ENCODE data around the gene CAMK1D.
"Not testable (repeated sequence)": the region's sequence is repeated elsewhere in the genome, so short reads cannot be mapped to it uniquely, and the experiment has no call there.

The CAMK1D gene

GRCh38 chr10:12526311-12526710 is 177.0 kb downstream of the CAMK1D start:
- DNase-seq, result no peak

- DNase-seq, result no peak
Observed at GRCh38 chr10:12529976-12530375, 180.6 kb downstream of the CAMK1D start.

DNA sequence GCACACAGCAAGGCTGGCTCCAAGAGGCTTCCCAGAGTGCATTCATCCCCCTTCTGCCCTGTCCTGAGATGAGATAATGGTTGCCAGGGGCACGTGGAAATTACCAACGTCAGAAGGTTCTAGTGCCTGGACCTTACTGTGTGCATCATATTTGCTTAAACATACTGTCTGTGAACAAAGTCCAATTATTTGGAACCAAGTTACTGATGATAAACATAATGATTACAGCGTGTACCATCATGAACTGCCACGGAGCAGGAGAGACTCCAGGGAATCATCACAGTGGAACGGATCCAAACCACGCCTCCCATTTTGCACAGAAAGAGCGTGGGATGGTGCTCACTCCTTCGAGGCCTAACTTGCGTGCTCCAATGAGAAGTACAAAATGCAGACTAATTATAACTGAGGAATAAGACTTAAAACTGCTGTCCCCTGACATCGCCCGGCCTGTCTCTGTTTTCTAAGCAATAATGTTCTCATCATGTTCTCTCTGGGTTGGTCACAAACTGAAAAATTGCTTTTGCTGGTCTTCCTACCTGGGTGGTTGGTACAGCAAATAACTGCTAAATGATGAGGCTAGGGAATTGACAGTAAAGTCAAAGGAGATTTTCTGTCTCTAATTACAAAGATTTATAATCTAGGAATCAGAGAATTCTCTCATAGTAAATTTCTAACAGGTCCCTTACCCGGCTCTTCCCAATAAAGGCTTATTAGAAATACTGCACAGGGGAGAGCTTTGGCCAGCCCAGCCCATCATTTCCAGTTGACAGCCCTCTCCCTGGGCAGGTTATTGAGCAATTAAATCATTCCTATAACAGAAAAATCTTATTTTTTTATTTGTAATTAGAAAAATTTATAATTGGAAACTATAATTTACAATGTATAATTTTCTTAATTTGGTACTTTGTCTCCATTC is 182.2 kb downstream of the CAMK1D start:
- DNase-seq, result no peak

DNA sequence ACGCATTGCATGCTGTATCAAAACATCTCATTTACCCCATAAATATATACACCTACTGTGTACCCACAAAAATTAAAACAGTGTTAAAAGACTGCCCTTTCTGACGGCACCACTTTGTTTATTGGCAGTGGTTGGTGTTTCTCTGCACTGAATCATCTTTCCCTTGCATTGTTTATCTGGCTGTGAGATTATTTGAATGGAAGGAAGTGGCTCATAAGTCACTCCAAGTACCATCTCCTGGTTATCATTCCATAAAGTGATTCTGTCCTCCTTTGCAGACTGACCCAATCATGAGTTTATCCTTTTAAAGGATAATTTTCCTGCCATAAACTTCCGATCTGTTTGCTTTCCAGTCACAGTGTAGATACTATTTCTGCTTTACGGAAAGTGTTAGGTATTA is 183.8 kb downstream of the CAMK1D start:
- DNase-seq, result no peak

GRCh38 chr10:12533723-12534122 is 184.4 kb downstream of the CAMK1D start:
- no peak for DNase-seq

DNA sequence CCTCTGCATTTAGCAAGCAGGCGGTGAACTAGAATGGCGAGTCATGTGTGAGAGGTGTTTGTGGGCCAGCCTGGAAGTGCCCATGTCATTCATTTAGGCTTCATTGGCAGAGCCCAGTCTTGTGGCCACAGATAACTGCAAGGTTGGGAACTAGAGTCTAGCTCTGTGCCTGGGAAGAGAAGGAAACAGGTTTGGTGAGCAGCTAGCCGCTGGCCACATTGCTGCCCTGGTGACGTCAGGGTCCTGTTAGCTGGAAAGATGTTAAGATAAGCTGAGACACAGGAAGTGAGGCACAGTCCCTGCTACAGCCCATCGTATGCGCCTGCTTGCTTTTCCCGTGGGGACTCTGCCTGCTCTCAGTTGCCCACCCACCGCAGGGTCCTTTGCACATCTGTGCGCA is 185.5 kb downstream of the CAMK1D start:
- no peak for DNase-seq

- DNase-seq, result no peak
Observed at GRCh38 chr10:12535656-12536055, 186.3 kb downstream of the CAMK1D start.

DNA sequence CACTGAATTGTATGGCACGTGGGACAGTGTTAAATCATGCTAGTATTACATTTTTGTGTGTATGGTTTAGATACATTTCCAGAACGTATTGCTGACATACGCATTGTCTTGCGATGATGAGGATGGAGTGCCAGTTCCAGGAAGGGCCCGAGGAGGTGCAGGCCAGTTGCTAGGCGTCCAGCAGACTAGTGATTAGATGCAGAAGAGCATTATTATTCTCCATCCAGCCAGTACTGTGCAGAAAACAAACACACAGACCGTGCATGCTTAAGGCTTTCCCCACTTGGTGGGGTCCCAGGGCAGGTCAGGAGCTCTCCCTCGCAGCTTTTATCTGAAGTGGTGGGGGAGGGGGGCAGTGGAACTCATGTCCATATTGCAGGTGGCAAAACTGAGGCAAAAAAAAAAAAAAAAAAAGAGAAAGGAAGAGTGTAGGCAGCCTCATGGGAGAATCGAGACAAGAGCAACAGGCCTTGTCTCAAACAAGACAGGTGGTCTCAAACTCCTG is 189.2 kb downstream of the CAMK1D start:
- no peak for DNase-seq

DNA sequence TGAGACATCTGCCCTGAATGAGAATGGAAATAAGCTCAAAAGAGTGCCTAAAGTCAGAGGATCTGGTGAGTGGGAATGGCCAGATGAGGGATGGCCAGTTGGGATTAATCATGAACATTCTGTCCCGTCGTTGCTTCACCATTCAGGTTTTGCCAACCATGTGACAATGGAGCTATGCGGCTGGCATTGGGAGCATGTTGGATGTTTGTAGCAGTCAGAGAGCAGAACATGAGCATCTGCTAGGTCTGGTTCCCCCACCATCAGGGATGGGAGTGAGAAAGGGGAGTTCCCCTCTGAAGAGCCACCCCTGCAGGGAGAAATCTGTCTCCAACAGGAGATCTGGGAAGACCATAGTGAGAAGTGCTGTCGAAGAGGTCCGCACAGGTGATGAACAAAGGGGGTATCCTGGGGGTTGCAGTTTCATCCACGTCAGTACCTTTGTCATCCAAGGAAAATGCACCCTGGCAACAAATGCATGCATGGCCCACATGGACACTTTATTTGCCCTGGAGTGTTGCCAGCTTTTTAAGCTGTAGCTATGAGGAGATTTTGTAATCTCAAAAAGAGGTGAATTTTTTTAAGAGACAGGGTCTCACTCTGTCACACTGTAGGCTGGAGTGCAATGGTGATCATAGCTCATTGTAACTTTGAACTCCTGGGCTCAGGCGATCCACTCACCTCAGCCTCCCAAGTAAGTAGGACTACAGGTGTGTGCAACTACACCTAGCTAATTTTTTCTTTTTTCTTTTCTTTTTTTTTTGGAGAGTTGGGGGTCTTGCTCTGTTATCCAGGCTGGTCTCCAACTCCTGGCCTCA is 190.2 kb downstream of the CAMK1D start:
- DNase-seq, result no peak

DNA sequence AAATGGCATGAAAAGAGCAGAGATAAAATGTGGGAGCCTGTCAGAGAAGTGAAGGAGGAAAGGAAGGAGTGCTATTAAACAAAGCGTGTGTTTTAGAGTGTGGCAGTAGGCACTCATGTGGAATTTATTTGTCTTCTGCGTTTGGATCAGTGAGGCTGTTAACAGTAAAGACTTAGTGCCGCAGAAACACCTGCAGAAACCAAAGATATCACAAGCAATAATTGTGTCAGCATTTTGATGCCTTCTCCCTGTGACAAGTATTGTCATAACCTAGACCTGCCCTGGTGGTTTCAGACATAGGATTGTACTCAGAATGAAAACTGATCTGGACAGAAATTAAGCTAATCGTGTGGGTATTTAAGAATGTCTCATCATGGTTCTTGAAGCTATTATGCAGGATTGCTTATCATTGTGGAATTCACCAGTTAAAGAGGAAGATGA is 191.0 kb downstream of the CAMK1D start:
- no peak for DNase-seq

- no peak for DNase-seq
Observed at GRCh38 chr10:12541446-12542067, 192.2 kb downstream of the CAMK1D start.

GRCh38 chr10:12542133-12542670 is 192.9 kb downstream of the CAMK1D start:
- no peak for DNase-seq

- DNase-seq, result no peak
Observed at GRCh38 chr10:12543589-12543988, 194.2 kb downstream of the CAMK1D start.

DNA sequence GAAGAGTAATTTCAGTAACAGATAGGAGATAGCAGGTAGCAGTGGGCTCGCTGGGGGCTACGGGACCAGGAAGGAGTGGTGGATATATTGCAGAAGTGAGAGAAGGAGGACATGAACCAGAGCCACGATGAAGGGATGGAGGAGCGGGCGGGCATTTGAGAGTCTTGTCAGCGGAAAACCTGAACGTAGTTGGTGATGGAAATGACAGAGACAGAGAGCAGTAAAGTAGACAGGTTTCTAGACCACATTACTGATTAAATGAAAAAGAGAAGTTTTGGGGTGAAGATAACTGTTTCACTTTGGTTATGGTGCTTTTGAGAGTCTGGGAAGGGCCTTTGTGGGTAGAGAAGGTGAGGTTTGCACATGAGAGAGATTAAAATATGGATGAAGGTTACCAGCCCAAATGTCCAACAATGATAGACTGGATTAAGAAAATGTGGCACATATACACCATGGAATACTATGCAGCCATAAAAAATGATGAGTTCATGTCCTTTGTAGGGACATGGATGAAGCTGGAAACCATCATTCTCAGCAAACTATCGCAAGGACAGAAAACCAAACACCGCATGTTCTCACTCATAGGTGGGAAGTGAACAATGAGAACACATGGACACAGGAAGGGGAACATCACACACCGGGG is 196.9 kb downstream of the CAMK1D start:
- DNase-seq, result not testable (repeated sequence)

GRCh38 chr10:12547301-12547771 is 198.0 kb downstream of the CAMK1D start:
- DNase-seq, result no peak

DNA sequence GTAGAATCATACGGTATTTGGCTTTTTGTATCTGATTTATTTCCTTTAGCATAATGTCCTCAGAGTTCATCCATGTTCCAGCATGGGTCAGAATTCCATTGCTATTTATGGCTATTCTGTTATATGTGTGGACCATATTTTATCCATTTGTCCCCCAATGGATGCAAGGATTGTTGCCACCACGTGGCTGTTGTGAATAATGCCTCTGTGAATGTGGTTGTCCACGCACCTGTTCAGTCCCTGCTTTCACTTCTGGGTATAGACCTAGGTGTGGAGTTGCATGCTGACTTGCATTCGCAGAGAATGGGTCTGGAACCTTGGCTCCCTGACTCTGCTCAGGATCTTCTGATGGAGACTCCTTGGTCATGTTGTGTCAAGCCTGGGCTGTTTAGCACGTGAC is 199.9 kb downstream of the CAMK1D start:
- no peak for DNase-seq

DNA sequence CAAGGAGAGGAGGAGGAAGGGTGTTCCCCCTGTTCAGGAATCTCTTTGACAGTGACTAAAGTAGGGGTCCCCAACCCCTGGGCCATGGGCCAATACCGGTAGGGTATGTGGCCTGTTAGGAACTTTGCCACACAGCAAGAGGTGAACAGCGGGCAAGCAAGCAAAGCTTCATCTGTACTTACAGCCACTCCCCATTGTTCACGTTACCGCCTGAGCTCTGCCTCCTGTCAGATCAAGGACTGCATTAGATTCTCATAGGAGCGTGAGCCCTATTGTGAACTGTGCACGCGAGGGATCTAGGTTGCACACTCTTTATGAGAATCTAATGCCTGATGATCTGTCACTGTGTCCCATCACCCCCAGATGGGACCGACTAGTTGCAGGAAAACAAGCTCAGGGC is 201.6 kb downstream of the CAMK1D start:
- no peak for DNase-seq

DNA sequence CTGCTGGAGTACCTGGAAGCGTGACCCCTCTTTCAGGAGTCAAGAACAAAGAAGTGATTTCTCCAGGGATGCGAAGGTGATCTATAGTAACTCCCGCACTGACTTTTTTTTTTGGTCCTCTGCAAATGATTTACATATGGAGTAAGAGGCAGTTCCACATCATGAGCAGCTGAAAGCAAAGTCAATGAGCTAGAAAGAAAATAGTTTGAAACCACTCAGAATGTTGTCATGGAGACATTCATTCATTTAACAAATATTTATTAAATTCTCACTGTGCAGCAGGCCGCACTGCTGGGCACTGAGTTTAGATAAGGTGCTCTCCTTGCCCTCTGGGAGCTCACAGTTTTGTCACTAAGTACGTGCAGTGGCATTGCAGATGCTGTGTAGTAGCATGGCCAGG is 206.7 kb downstream of the CAMK1D start:
- no peak for DNase-seq

DNA sequence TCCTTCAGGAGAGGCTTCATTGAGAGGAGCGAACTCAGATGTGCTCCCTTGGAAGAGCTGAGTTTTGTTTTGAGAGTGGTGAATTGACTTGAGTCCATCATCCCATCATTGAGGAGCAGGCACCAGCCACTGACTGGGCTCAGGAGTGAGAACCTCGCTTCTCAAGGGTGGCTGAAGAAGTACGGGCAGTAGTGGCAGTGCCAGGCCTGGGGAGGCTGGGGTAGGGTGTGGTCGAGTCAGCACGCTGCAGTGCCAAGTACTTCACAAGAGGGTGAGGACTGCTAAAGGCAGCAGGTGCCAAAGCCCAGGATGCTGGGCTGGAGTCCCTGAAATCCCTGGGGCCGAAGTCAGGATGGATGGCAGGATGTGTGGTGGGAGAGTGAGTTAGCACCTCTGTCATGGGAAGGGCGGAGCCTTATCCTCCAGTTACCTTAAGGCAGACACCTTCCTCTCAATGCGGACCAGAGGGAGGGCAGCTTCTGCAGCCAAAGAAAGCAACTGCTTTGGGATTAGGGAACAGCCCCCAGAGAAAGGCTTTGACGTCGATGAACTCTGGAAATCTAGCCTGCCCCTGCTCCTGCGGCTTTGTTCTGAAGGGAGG is 210.3 kb downstream of the CAMK1D start:
- DNase-seq, result no peak

GRCh38 chr10:12561307-12561706 is 212.0 kb downstream of the CAMK1D start:
- no peak for DNase-seq

- DNase-seq, result no peak
Observed at GRCh38 chr10:12561720-12562119, 212.4 kb downstream of the CAMK1D start.

DNA sequence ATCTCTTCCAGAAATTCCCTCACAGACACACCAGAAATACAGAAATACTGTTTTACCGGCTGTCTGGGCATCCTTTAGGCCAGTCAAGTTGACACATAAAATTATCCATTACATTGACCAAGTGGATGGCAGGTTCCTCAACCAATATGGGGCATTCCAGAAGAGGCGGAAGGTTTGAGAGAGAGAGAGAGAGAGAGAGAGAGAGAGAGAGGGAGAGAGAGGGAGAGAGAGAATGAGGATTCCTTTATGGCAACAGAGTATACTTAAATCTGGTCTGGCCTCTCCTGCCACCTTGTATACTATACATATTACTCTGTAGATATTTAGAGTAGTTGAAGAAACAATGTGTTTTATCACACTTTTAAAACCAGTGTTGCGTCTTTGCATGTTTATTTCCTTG is 214.1 kb downstream of the CAMK1D start:
- no peak for DNase-seq
